Right hindlimb (tissue), 1 donor: Measurements from ENCODE around the gene CNOT3.
"Not testable (repeated sequence)": the region's sequence is repeated elsewhere in the genome, so short reads cannot be mapped to it uniquely, and the experiment has no call there.

Experiments
- DNase-seq: peaks from one replicate; pipeline ENCODE4 v3.0.0-alpha.2; 2018

Gene CNOT3

GRCh38 chr19:54172471-54173358, 35.2 kb downstream of the CNOT3 start, which contains the start of gene TMC4:
TSS of gene TMC4 (minus strand) at chr19:54173160. CDS start at chr19:54173117, 43 bp downstream.
- peak; percentile 29 for DNase-seq

GRCh38 chr19:54173359-54173699, 35.8 kb downstream of the CNOT3 start:
- no peak for DNase-seq

- peak; percentile 21 for DNase-seq
Observed at GRCh38 chr19:54173951-54174834, 36.6 kb downstream of the CNOT3 start.

GRCh38 chr19:54178581-54179261, 41.2 kb downstream of the CNOT3 start:
- DNase-seq: no peak

DNA sequence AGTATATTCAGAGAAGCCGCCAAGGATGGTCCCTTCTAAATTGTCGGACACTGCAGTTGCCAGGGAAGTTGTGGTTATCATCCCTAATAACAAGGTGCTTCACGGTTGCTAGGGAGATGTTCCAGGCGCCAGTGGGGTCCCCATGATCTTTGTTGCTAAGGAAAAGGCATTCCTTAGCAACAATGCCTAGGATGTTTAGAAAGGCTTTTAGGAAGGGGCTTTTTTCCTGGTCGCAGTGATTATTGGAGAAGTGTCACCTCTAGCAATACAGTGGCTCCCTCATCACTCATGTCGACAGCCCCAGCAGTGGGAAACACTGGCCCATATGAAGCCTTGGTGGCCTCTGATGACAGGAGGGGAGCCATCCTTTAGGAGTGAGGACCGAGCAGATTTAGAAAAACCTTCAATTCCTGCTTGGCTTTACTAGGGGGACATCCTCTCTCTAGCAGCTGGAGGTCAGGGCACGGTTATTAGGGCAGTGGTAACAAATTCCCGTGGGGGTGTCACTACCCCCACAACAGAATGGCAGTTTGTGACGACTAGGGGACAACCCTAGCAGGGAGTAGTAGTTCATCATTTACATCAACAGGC, 41.8 kb downstream of the CNOT3 start:
- DNase-seq: no peak

DNA sequence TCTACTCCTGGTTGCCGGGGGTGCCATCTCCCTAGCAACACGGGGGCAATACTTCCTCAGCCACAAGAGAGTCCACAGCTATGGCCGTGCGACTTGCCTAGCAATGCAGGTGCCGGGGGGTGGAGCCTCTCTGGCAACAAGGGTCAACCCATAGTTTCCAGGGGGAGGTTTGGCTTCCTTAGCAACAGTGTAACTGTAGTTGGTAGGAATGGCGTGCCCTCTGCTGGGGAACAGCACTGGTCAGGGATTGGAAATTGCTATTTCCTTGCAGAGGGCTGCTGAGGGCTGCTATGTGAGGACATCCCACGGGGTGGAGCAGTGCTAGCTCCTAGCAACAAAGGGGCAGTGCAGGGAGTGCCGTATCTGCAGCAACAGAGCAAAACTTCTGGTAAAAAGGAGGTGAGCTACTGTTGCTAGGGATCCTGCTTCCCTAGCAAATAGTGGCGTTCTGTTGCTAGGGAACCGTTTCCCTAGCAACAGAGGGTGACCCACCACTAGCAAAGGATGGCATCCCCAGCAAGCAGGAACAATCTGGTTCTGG, 42.4 kb downstream of the CNOT3 start:
- DNase-seq: peak; percentile 63

GRCh38 chr19:54180691-54181091, 43.1 kb downstream of the CNOT3 start:
- no peak for DNase-seq

GRCh38 chr19:54181894-54182293, 44.3 kb downstream of the CNOT3 start:
- DNase-seq: not testable (repeated sequence)

DNA sequence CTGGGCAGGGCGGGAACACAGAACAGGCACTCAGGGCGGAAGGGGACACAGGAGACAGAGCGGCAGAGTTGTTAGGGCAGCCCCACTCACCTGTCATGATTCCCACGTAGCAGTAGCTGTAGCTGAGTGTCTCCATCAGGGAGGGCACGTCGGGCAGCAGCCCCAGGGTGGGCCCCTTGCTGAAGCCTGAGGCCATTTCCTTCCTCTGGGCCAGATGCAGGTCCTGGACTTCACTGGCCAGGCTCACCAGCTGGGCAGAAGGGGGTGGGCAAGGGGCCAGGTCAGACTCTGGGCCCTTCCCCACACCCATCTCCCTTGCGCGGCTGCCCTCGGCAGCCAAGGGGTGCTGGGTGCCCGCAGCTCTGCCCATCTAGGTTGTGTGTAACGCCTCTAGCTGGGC, 45.9 kb downstream of the CNOT3 start:
- DNase-seq: no peak

DNA sequence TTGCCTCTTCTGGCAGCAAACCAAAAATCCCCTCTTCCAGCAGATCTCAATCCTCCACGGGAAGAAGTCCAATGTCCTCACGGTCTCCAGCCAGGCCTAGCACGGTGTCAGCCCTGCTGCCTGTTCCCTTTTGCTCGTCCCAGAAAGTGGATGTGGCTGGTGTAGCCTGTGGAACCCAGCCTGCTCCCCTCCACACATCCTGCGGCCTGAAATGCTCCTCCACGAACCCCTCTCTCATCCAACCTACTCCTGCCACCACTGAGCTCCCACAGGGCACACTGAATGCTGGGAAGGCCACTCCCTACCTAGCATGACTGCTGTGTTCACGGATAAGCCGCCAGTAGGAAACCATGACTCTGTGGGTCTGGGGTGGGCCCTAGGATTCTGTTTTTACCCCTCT, 48.8 kb downstream of the CNOT3 start:
- DNase-seq: no peak

- no peak for DNase-seq
Observed at GRCh38 chr19:54186934-54187381, 49.4 kb downstream of the CNOT3 start.

DNA sequence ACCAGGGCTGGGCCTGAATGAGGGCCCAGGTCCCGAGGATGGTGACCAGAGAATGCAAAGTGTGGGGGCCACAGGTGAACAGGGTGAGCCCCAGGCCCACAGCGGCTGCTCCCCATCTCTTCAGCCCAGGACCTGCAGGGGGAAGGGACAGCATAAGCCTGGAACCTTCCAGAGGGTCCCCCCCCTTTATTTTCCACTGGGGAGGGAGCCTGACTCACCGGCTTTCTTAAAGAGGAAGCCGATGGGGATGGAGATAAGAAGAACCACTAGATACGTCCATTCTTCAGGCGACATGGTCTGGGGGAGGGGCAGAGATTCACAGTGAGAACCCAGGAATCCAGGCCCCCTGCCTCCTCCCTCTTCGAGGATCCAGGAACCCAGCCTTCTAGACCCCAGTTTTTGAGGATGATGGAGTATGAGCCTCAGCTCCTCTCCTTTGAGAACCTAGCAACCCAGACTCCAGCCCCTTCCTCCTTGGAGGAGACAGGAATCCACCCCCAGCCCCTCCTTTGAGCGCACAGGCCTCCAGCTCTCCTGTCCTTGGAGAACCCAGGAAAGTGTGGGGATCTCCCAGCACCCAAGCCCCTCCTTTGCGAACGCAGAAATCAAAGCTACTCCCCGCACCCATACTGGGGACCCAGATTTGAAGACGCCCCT, 50.8 kb downstream of the CNOT3 start:
- DNase-seq: no peak

DNA sequence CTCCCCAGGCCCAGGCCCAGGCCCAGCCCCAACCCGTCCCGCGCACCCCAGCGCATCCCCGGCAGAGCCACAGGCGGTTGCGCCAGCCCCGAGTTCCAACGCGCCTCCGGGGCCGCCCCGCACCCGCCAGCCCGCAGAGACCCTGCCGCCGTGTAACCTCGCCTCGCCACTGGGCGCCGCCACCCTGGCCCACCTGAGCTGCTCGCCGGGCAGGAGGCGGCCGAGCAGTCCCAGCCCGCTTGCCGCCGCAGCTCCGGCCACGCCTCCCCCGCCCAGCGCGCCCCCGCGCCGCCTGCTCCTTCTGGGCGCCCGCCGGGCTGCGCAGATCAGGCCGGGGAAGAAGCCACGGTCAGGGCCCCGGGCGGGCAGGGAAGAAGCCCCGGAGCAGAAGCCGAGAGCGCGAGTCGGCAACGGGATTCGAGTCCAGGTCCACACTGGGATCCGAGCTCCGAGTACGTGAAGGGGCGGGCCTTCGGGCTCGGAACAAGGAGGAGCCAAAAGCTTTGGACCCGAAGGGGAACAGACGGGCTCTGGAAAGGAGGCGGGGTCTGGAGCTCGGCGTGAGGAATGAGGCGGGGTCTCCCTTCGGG, 51.7 kb downstream of the CNOT3 start, which contains the start of gene MBOAT7:
Gene MBOAT7 (minus strand): TSS at position 436 of the 590 bp plus-strand sequence. CDS start 1,072 bp downstream, outside the sequence.
- no peak for DNase-seq

DNA sequence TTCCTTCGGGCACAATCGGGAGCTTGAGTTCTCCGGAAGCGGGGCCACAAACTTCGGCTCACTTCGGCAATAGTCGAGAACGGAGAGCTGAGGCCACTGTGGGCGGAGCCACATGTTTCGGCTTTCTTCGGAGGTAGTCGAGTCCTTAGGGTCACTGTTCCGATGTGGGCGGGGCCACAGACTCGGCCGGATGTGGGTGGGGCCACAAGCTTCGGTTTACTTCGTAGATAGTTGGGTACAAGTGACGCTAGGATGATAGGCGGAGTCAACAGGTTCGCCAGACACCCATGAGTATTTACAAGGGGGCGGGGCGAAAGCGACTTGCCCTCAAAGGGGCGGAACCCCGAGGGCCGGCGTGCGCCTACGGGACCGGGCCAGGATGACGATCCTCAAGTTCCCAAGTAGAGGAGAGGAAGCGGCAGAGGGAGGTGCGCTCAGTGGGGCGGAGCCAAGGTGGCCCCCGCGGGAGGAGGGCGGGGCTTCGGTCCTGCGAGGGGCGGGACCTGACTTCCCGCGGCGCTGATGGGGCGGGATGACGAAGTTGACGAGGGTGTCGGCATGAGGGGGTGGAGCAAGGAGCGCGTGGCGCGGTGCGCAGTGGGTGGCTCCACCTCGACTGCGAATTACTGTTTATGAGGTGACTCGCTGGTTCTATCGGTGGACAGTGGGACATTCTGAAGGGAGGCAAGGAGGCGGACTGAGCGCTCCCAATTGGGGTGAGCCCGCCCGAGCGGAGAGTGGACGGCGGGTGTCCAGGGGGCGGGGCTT, 52.4 kb downstream of the CNOT3 start:
- DNase-seq: peak; percentile 100

- peak; percentile 100 for DNase-seq
Observed at GRCh38 chr19:54190503-54191010, 53.0 kb downstream of the CNOT3 start.

- DNase-seq: no peak
Observed at GRCh38 chr19:54191011-54191810, 53.6 kb downstream of the CNOT3 start, which contains the start of gene TSEN34. TSS of gene TSEN34 (plus strand) at chr19:54191308. CDS start at chr19:54191365, 57 bp downstream.

GRCh38 chr19:54191811-54192453, 54.4 kb downstream of the CNOT3 start:
- DNase-seq: no peak

- no peak for DNase-seq
Observed at GRCh38 chr19:54193011-54193410, 55.4 kb downstream of the CNOT3 start.

DNA sequence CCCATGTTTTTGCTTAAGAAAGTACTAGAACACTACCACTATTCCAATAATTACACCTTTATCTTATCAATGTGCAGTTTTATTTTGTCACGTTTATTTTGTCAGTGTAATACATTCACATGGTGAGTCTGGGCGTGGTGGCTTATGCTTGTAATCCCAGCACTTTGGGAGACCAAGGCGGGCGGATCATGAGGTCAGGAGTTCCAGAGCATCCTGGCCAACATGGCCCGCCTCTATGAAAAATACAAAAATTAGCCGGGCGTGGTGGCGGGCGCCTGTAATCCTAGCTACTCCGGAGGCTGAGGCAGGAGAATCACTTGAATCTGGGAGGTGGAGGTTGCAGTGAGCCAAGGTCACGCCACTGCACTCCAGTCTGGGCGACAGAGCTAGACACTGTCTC, 56.9 kb downstream of the CNOT3 start:
- not testable (repeated sequence) for DNase-seq
